HG02981 (cell line): Measurements from ENCODE around the gene TOMM5.

Experiments
- ATAC-seq: cut with Tn5 transposase; IDR thresholded peaks from one replicate; pipeline ENCODE4 v1.9.1; 2021; ENCODE audit warnings: mild to moderate bottlenecking, moderate library complexity; ENCODE audit not compliant: unreplicated experiment

TOMM5 gene

DNA sequence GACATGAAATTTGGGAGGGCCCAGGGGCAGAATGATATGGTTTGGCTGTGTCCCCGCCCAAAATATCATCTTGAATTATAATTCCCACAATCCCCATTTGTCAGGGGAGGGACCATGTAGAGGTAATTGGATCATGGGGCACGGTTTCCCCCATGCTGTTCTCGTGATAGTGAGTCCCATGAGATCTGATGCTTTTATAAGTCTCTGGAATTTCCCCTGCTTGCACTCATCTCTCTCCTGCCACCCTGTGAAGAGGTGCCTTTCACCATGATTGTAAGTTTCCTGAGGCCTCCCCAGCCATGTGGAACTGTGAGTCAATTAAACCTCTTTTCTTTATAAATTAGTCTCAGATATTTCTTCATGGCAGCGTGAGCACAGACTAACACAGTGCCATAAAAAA, 27.5 kb downstream of the TOMM5 start:
- ATAC-seq: no peak

DNA sequence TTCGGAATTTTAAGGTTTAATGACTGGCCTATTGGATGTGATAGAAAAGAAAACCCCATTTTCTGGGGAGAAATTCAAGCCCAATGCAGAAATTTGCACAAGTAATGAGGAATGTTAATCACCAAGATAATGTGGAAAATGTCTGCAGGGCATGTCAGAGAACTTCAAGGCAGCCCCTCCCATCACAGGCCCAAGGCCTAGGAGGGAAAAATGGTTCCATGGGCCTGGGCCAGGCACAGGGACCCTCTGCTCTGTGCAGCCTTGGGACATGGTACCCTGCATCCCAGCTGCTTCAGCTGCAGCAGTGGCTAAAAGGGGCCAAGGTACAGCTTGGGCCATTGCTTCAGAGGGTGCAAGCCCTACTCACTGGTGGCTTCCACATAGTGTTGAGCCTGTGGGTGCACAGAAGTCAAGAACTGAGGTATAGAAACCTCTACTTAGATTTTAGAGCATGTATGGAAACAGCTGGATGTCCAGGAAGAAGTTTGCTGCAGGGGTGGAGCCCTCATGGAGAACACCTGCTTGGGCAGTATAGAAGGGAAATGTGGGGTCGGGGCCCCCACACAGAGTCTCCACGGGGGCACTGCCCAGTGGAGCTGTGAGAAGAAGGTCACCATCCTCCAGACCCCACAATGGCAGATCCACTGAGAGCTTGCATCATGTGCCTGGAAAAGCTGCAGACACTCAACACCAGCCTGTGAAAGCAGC, 28.4 kb downstream of the TOMM5 start:
- ATAC-seq: no peak

DNA sequence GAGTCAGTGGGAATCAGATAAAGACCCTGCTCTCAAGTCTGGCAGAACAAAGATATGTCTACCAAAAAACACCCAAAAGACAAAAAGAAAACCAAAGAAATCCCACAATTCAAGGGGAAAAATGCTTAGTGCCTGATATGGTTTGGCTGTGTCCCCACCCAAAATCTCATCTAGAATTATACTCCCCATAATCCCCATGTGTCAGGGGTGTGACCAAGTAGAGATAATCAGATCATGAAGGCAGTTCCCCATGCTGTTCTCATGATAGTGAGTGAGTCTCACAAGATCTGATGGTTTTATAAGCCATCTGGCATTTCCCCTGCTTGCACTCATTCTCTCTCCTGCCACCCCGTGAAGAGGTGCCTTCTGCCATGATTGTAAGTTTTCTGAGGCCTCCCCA, 29.6 kb downstream of the TOMM5 start:
- no peak for ATAC-seq

DNA sequence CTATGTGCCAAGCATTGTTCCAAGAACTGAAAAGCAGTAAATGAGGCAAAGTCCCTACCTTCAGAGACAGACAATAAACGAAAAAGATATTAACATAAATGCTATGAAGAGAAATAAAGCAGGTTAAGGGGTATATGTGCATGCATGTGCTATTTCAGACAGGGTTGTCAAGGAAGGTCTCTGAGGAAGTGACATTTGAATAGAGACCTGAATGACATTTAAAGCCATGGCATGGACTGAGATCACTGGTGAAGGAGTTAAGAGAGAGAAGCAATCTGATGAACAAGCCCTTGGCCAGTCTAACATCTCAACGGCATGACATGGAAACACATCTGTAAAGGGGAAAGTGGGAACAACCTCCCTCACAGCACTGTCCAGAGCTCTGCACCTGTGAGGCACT, 30.7 kb downstream of the TOMM5 start:
- ATAC-seq: no peak

DNA sequence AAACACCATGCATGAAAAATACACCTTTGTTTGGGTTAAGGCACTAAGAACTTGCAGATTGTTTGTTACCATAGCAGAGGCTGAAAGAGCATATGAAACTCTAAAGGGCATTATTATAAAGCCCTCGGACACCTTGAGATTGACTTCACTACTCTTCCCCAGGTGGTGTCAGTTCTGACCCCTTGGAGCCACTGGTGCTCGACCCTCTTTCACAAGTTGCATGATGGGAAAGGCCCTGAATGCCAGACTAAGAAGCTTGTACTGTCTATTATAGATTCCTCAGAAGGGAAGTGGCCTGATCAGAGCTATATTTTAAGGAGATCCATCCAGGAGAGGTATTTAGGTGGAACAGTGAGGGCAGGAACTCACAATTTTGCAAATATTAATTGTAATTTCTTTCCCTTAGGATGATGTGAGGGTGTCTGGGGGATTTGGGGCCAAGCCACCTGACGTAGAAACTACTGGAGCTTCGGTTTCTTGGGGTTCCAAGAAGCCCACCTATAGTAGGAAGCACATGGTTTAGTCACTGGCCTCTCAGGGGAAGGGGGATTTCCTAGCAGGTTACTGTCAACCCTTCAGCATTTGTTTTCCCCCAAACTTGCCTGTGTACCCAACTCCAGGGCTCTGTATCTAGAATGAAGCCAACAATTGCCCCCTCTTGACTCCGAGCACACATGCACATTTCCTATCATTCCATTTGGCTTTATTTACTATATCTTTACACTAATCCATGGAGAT, 32.4 kb downstream of the TOMM5 start:
- no peak for ATAC-seq

DNA sequence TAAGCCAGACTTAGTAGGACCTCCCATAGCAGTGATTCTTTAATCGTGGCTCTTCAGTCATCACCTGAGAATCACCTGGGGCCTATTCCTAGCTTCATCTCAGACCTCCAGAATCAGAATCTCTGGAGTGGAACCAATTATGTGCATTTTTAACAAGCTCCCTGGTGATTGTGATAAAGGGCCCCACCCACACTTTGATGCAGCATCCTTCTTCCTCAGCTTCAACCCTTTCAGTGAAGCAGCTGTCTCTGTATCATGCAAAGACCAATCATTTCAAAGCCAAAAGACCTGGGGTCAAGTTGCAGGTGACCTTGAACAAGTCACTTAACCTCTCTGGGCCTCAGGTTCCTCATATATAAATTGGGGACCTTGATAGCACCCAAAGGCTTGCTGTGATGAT, 33.3 kb downstream of the TOMM5 start:
- ATAC-seq: no peak

DNA sequence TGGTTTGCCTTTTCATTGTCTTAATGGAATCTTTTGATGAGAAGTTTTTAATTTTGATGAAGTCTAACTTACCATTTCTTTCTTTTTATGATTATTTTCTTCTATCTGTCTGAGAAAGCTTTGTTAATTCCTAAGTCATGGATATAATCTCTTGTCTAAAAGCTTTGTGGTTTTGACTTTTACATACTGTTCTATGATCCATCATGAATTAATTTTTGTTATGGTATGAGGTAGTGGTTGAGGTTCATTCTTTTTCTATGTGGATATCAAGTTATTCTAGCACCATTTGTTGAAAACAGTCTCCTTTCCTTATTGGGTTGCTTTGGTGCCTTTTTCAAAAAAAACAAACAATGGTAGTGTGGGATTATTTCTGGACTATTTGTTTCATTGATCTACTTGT, 36.6 kb downstream of the TOMM5 start:
- ATAC-seq: no peak

DNA sequence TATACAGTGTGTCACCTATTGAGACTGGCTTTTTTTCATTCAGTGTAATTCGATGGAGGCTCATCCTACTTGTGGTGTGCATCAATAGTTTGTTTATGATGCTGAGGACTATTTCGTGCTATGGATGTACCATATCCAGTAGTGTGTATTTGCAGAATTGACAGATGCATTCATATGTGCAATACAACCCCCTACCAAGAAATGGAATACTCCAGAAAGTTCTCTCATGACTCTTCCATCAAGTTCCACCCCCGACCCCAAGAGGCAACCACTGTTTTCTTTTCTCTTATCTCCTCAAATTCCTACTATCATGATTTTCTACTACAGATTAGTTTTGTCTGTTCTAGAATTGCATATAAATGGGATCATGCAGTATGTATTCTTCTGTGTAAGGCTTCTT, 38.1 kb downstream of the TOMM5 start:
- no peak for ATAC-seq

DNA sequence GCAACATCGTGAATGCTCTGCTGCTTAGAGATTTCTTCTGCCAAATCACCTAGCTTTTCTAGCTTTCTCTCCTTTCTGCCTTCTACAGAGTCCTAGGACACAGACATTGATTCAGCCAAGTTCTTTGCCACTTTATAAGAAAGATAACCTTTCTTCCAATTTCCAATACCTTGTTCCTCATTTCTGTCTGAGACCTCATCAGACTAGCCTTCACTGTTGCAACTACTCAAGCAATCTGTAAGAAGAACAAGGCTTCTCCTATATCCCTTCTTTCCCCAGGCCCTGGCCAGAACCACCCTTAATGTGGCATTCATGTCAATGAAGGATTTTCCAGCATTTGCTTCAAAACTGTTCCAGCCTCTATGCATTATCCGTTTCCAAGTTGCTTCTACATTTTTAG, 40.5 kb downstream of the TOMM5 start:
- no peak for ATAC-seq

DNA sequence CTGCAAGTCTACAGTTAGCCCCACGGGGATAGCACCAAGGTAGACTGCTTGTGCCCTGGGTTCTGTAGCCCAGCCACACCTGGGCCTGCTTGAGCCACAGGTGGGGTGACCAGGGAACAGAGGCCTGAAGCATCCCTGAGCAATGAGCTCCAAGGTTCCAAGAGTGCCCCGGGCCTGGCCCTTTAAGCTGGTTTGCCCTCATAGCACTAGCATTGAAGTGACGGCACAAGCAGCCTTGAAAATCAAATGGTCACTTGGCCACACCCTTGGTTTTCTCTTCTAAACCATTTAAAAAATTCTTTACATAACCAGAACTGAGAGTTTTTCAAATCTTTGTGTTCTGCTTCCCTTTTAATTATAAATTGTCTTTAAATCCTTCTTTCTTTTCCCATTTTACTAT, 40.9 kb downstream of the TOMM5 start:
- no peak for ATAC-seq

DNA sequence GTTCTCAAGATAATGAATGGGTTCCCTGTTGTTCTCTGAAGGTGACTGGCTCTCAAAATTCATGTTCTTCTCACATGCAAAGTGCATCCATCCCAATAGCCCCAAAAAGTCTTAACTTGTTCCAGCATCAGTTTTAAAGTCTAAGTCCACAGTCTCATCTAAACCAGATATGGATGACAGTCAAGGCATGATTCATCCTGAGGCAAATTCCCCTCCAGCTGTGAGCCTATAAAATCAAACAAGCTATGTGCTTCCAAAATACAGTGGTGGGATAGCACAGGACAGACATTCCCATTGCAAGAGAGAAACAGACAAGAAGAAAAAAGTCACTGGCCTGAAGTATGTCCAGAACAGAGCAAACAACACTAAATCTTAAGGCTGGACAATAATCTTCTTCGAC, 41.6 kb downstream of the TOMM5 start:
- ATAC-seq: no peak

DNA sequence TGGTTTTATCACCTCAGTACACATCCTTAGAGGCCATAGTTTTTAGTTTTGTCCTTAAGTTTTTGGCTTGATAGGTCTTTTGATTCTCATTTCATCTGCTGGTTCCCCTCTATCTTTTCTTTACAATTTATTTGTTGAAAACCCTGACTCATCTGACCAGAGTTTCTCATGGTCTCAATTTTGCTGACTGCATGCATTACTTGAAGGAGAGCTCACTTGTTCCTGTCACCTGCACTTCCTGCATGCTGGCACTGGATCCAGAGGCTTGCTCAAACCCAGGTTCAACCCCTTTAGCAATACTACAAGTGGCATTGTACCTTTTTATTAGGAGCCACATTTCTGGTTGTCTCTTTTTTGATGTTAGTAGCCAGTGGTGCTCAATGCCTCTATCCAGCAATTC, 42.9 kb downstream of the TOMM5 start:
- ATAC-seq: no peak

DNA sequence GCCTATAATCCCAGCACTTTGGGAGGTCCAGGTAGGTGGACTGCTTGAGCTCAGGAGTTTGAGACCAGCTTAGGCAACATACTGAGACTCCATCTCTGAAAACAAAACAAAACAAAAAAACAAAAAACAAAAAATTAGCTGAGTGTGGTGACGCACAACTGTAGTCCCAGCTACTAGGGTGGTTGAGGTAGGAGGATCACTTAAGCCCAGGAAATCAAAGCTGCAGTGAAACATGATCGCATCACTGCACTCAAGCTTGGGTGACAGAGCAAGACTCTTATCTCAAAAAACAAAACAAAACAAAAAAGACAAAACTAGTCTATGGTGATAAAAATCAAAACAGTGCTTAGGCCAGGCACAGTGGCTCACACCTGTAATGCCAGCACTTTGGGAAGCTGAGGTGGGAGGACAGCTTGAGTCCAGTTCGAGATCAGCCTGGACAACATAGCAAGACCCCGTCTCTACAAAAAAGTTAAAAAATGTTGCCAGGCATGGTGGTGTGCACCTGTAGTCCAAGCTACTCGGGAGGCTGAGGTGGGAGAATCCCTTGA, 45.0 kb downstream of the TOMM5 start:
- no peak for ATAC-seq

DNA sequence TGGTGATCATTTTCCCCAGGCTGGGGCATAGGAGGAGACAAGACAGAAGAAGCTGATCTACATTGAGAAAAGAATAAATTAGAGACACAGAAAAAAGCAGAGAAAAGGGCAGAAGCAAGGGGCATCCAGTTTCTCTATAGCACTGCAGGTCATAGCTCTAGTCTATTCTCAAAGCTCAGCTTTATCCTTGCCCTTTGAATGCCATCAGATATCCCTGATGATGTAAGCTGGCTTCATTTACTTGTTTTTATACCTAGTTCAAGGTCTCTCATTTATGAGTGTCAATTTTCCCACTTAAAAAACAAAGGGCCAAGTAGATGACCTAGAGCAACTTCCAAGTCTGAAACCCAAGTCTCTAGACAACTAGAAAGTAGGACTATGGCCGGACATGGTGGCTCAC, 48.9 kb downstream of the TOMM5 start:
- no peak for ATAC-seq

DNA sequence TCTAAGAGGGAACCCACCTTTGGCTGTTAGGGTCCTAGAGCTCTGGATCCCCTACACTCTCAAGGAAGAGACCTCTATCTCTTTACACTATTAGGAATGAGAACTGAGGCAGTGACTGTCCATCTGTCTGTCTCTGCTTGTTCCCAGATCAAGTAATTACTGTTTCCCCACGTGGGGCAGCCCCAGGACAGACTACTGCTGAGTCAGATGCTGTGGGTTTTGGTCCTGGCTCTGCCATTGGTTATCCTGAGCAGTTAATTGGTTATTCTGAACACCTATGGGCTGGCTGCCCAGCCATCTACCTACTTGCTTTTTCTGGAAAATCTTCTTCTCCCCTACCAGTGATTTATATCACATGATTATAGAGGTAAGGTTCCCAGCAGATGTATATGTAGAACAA, 49.5 kb downstream of the TOMM5 start:
- ATAC-seq: no peak

DNA sequence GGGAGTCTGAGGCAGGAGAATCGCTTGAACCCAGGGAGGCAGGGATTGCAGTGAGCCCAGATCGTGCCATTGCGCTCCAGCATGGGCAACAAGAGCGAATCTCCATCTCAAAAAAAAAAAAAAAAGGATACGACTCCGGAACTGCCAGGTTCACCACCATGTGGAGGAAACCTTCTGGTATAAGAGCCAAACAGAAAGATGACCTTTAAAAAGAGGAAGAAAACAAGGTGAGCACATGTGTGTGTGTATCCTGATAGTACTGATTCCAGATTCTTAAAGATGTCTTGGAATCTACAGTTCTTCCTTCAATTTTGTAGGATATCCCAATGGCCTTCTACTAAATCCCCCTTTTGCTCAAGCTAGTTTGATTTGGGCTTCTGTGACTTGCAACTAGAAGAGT, 49.9 kb downstream of the TOMM5 start:
- ATAC-seq: no peak

DNA sequence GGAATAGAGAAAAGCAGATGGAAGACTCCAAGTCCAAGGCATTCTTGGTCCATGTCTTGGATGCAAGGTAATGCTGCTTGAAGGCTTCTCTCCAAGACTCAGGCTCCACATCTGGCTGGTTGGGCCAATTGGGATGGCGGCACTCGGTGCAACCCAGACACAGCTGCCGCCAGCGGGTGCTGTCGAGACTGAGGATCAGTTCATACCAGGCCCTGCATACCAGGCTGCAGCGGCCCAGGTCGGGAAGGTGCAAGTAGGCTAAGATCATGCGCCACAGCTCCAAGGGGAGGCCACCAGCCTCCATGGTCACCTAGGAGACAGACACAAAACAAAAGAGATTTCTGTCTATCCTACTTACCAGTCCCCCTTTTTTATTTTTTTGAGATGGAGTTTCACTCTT, 50.9 kb downstream of the TOMM5 start:
- ATAC-seq: no peak

DNA sequence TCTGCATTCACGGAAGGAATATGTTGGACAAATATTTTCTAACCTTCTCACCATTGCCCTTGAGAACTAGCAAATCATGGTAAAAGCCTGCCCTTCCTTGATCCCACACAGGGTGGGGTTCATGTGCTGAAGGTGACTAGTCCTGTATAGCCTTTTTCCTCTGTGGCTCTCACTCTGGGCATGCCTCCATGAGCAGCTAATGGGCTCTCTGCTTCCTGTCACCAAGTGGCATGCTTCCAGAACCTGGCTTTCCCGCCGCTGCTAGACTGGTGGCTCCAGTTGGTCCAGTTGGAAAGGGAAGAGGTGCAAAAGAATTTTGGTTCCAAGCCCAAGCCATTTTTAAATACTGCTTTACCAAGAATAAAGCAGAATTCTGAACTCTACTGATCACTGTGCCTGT, 51.8 kb downstream of the TOMM5 start:
- no peak for ATAC-seq

DNA sequence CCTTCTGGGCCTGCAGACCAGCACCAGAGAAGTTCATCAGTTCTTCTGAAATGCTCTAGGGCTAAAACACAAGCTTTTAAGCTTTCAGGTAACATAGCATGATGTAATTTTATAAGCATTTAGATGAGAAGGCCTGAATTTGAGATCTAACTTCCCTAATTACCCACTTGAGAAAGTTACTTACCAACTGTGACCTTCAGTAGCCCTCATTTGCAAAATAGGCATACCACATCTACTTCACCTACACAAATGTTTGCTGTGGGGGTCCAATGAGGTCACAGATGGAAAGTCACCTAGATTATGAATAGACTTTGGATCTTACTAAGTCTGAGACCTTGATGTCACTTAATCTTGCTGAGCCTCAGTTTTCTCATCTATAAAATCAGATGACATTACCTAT, 52.8 kb downstream of the TOMM5 start:
- no peak for ATAC-seq
